ENCODE measurements around the gene PTK6. TPM values are rescaled to one million over a fixed set of nuclear protein-coding genes. Genes with fewer than 3 reads are reported as not detected.

PTK6 gene
- total and polyA plus RNA-seq, 3 donors from 2014 or later, result 0.26 to 0.37 TPM; not detected in 1

DNA sequence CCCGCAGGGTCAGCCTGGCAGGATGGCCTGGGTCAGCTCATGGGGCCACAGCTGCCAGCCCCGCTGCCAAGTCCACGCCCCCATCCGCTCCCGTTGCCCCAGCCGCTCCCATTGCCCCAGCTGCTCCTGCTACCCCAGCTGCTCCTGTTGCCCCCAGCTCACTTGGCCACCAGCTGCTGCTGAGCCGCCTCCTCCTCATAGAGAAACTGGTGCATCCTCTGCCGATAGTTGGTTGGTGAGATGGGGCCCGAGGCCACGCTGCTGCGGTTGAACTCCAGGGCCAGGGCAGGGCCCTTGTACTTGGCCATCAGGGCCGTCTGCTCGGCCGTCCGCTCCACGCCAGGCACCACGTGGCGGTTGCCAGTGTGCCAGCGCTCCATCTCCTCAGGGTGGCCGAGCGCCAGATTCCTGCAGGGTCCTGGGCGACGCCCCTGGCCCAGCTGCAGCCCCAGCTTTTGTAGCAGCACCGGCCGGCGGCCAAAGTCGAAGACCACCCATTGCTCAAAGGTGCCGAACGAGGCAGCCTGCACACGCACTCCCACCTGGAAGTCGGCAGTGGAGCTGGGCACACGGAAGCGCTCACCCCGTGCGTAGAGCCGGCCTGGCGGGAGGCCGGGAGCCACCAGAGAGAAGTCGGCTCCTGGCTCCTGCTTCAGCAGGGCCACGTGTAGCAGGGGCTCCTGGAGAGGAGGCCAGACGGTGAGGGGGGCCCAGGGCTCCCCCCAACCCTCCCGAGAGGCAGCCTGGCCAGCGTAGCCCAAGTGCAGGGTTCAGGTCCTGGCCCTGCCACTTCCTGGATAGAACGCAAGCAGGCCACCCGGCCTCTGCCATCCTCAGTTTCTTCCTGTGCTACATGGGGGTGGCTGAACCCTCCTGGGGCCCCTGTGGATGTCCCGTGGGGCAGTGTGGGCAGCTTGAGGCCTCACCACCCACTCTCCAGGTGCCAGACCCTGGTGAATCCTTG is 32.1 kb upstream of the PTK6 start:
- no peak for DNase-seq
- intact Hi-C loops (cut with DNase I; ENCODE audit: low total_unique reads), result no loop called here
- Histone ChIP-seq H3K4me1 (peaks cover 6% of the 10 kb centered on the region), H3K36me3 (ENCODE audit: low read depth, missing control alignments) (no peaks in the 10 kb centered on the region), H3K9me3 (no peaks in the 10 kb centered on the region), H3K27me3 (no peaks in the 10 kb centered on the region), H3K27ac (no peak overlapping the region), H3K4me3 (no peak overlapping the region)
- TF ChIP-seq POLR2A (IDR thresholded peaks at IDR 0.05), result no peak
- TF ChIP-seq, protein P1, sequence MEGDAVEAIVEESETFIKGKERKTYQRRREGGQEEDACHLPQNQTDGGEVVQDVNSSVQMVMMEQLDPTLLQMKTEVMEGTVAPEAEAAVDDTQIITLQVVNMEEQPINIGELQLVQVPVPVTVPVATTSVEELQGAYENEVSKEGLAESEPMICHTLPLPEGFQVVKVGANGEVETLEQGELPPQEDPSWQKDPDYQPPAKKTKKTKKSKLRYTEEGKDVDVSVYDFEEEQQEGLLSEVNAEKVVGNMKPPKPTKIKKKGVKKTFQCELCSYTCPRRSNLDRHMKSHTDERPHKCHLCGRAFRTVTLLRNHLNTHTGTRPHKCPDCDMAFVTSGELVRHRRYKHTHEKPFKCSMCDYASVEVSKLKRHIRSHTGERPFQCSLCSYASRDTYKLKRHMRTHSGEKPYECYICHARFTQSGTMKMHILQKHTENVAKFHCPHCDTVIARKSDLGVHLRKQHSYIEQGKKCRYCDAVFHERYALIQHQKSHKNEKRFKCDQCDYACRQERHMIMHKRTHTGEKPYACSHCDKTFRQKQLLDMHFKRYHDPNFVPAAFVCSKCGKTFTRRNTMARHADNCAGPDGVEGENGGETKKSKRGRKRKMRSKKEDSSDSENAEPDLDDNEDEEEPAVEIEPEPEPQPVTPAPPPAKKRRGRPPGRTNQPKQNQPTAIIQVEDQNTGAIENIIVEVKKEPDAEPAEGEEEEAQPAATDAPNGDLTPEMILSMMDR (IDR thresholded peaks at IDR 0.05), result no peak
- 90 to 91% methylated on average over 33 to 46 of the region's 46 CpGs for WGBS, 2 donors

DNA sequence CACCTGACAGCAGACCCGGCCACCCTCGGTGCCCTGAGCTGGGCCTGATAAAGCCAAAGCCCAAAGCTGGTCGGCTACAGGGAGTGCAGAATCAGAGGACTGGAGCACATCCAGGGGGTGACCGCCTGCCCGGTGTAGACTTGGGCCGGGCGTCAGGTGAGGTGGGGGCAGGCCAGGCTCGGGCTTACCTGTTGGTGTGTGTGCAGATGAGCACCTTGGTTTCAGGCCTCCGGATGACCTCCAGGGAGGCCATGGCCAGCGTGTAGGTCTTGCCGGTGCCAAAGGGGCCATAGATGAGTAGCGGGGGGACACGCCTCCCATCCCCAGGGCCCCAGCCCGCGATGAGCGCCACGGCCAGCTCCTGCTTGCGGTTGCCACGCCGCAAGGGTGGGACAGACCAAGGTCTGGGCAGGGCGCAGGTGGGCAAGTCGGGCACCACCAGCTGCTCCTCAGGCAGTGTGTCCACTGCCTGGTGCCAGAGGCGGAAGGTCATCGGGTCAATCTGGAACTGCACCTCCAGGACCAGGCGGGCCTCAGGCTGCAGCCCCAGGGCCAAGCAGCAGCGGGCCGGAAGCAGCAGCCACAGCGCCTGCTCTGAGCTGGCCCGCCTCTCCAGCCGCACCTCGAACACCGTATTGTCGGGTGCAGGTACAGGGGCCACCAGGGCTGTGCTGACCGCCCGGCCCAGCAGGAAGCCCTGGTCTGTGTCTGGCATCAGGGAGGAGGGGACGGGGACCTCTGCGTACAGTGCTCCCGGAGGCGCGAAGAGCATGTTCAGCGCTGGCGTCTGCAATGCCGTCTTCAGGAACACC is 31.2 kb upstream of the PTK6 start:
- H3K27ac ChIP-seq, result no peak overlapping the region
- no peak overlapping the region for H3K4me3 ChIP-seq
- intact Hi-C loops (cut with DNase I; ENCODE audit: low total_unique reads), result no loop called here
- no peaks in the 10 kb centered on the region for H3K9me3 ChIP-seq
- H3K27me3 ChIP-seq, result no peaks in the 10 kb centered on the region
- peaks cover 3% of the 10 kb centered on the region for H3K4me1 ChIP-seq
- DNase-seq, result no peak
- no peak for TF ChIP-seq POLR2A (IDR thresholded peaks at IDR 0.05)
- TF ChIP-seq, protein P1 (IDR thresholded peaks at IDR 0.05), result no peak
- WGBS, 2 donors, result 93 to 100% methylated on average over 2 to 42 of the region's 43 CpGs
- no peaks in the 10 kb centered on the region for H3K36me3 ChIP-seq (ENCODE audit: low read depth, missing control alignments)

DNA sequence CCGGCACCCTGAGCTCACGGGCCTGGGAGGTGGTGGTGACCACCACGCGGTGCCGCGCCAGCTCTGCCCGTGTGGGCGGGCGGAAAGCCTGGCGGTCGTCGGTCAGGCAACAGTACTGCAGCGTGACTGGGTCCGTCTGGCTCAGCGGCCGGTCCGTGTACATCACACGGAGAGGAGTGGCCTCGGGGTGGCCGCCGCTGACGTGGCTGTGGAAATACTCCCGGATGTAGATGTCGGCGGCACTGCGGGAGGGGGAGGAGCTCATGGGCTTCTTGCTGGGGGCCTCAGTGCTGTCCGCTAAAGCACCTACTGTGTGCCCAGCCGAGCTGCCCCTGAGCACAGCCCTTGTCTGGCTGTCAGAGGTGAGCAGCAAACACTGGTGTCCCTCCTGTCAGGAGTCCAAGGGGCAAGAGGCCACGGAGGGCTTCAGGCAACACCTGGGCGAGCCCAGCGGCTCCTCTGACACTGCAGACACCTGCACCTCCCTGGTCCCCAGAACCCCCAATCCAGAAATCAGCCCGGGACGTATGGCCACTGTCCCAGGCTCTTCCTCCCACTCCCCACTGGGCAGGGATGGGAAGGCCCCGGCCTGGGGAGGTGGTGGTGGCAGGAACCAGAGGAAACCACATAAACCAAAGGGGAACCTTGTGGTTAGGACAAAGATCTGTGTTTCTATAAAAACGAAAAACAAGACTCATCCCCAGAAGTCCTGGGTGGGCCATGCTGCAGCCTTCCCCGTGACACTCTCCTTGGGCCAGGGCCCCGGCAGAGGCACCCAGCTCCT is 30.4 kb upstream of the PTK6 start:
- no peaks in the 10 kb centered on the region for H3K4me1 ChIP-seq
- TF ChIP-seq, protein P1 (IDR thresholded peaks at IDR 0.05), result no peak
- no peak for TF ChIP-seq POLR2A (IDR thresholded peaks at IDR 0.05)
- H3K27ac ChIP-seq, result no peak overlapping the region
- DNase-seq, result no peak
- no peak overlapping the region for H3K4me3 ChIP-seq
- H3K27me3 ChIP-seq, result no peaks in the 10 kb centered on the region
- no peaks in the 10 kb centered on the region for H3K36me3 ChIP-seq (ENCODE audit: low read depth, missing control alignments)
- intact Hi-C loops (cut with DNase I; ENCODE audit: low total_unique reads), result no loop called here
- 87 to 91% methylated on average over 14 to 37 of the region's 37 CpGs for WGBS, 2 donors
- no peaks in the 10 kb centered on the region for H3K9me3 ChIP-seq

DNA sequence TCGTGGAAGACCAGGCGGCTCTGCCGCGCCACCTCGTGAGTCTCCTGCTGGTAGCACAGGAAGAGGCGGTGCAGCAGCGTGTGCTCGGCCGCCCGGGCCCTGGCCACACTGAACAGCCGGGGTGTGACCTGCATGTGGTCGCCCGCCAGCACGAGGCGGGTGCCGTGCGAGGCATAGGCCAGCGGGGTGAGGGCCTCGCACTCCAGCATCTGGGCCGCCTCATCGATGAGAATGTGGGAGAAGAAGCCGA is 29.9 kb upstream of the PTK6 start:
- DNase-seq, result no peak
- H3K4me1 ChIP-seq, result no peaks in the 10 kb centered on the region
- TF ChIP-seq POLR2A (IDR thresholded peaks at IDR 0.05), result no peak
- TF ChIP-seq, protein P1 (IDR thresholded peaks at IDR 0.05), result no peak
- H3K4me3 ChIP-seq, result no peak overlapping the region
- H3K36me3 ChIP-seq (ENCODE audit: low read depth, missing control alignments), result no peaks in the 10 kb centered on the region
- intact Hi-C loops (cut with DNase I; ENCODE audit: low total_unique reads), result no loop called here
- H3K9me3 ChIP-seq, result no peaks in the 10 kb centered on the region
- 85 to 87% methylated on average over 10 to 20 of the region's 22 CpGs for WGBS, 2 donors
- H3K27me3 ChIP-seq, result no peaks in the 10 kb centered on the region
- H3K27ac ChIP-seq, result no peak overlapping the region

All from testis (tissue), 3 donors.